Epithelial cell of esophagus (primary cell): ENCODE data around the gene WDR73.

Experiments used
- DNase-seq: peaks from one replicate; pipeline ENCODE4 v3.0.0; 2010; ENCODE audit warnings: low read depth
- H3K4me3 ChIP-seq: 2 replicates; pipeline ENCODE4 v1.5.1; 2011; ENCODE audit warnings: mild to moderate bottlenecking, low read length, control low read depth
- CTCF ChIP-seq: IDR thresholded peaks from 2 replicates; pipeline ENCODE4 v1.5.1; 2011; ENCODE audit warnings: low read depth, mild to moderate bottlenecking, low read length, control low read depth, inconsistent platforms; ENCODE audit not compliant: insufficient read depth; ENCODE audit errors: missing control alignments

Gene WDR73

GRCh38 chr15:84657748-84658079 lies 3.6 kb upstream of the WDR73 start:
- no peak for DNase-seq
- no peak for TF ChIP-seq CTCF
- H3K4me3 ChIP-seq: peak overlapping the region; percentile 48

- H3K4me3 ChIP-seq: no peak overlapping the region
- DNase-seq: no peak
- TF ChIP-seq CTCF: no peak
Measured at GRCh38 chr15:84656972-84657371, 2.9 kb upstream of the WDR73 start.

- peak; percentile 75 for TF ChIP-seq CTCF
- peak overlapping the region; percentile 91 for H3K4me3 ChIP-seq
- peak; percentile 80 for DNase-seq
Measured at GRCh38 chr15:84654689-84655453, 788 bp upstream of the WDR73 start.

GRCh38 chr15:84653584-84653909 lies 536 bp downstream of the WDR73 start:
- TF ChIP-seq CTCF: no peak
- no peak for DNase-seq
- peak overlapping the region; percentile 91 for H3K4me3 ChIP-seq

GRCh38 chr15:84649706-84650105 lies 4.4 kb downstream of the WDR73 start:
- no peak for TF ChIP-seq CTCF
- DNase-seq: no peak
- H3K4me3 ChIP-seq: no peak overlapping the region

GRCh38 chr15:84648539-84648938 lies 5.5 kb downstream of the WDR73 start:
- TF ChIP-seq CTCF: no peak
- DNase-seq: peak; percentile 33

GRCh38 chr15:84647726-84648125 lies 6.4 kb downstream of the WDR73 start:
- DNase-seq: no peak
- no peak overlapping the region for H3K4me3 ChIP-seq
- TF ChIP-seq CTCF: no peak

More at GRCh38 chr15:84648539-84648938, 5.5 kb downstream of the WDR73 start:
- H3K4me3 ChIP-seq: no peak overlapping the region
